HepG2 (cell line): ENCODE measurements around the gene SNX21. TPM values are rescaled to one million over a fixed set of nuclear protein-coding genes. Genes with fewer than 3 reads are reported as not detected.

Source experiments
- BRD4 ChIP-seq: sonication (generic); formaldehyde crosslinking; IDR thresholded peaks from 2 replicates; pipeline ENCODE4 v1.4.0; 2020; ENCODE audit warnings: missing genetic modification reagents
- DPF2 ChIP-seq: sonication (generic); formaldehyde crosslinking; IDR thresholded peaks from 2 replicates; pipeline ENCODE4 v1.4.0; 2020; ENCODE audit warnings: mild to moderate bottlenecking, low read depth, missing genetic modification reagents, borderline replicate concordance
- FOSL2 ChIP-seq: sonication (generic); formaldehyde crosslinking; IDR thresholded peaks from 2 replicates; pipeline ENCODE4 v1.4.0; 2020; ENCODE audit warnings: missing genetic modification reagents
- GATA4 ChIP-seq: sonication (generic); IDR thresholded peaks from 2 replicates; pipeline ENCODE4 v1.6.1; 2016; ENCODE audit warnings: antibody characterized with exemption, low read depth, borderline replicate concordance
- HINFP ChIP-seq: sonication (generic); formaldehyde crosslinking; IDR thresholded peaks from 2 replicates; pipeline ENCODE4 v1.4.0; 2020; ENCODE audit warnings: low read depth, mild to moderate bottlenecking, missing genetic modification reagents
- HNRNPH1 ChIP-seq: fragments of 200-400 bp; formaldehyde crosslinking; optimal IDR thresholded peaks from 2 replicates; pipeline ENCODE3; 2017; ENCODE audit warnings: mild to moderate bottlenecking, low read depth, low read length
- HNRNPUL1 ChIP-seq: fragments of 200-400 bp; formaldehyde crosslinking; IDR thresholded peaks from 2 replicates; pipeline ENCODE4 v1.6.1; 2017; ENCODE audit warnings: low read depth, mild to moderate bottlenecking, low read length, moderate library complexity
- LRRFIP1 ChIP-seq: sonication (generic); formaldehyde crosslinking; conservative IDR thresholded peaks from 2 replicates; pipeline ENCODE4 v1.4.0; 2020; ENCODE audit warnings: missing genetic modification reagents
- NFAT5 ChIP-seq: sonication (generic); formaldehyde crosslinking; IDR thresholded peaks from 2 replicates; pipeline ENCODE4 v1.4.0; 2020; ENCODE audit warnings: missing genetic modification reagents
- NR3C1 ChIP-seq: sonication (generic); formaldehyde crosslinking; IDR thresholded peaks from 2 replicates; pipeline ENCODE4 v1.4.0; 2020; ENCODE audit warnings: missing genetic modification reagents
- TFDP1 ChIP-seq: IDR thresholded peaks from 2 replicates; pipeline ENCODE4 v1.6.1; 2016; ENCODE audit warnings: missing compliant biosample characterization, missing genetic modification reagents, borderline replicate concordance
- ZNF136 ChIP-seq: sonication (generic); formaldehyde crosslinking; IDR thresholded peaks from 2 replicates; pipeline ENCODE4 v1.8.1; 2022; ENCODE audit warnings: low read depth, mild to moderate bottlenecking, moderate library complexity, missing genetic modification reagents
- ZNF224 ChIP-seq: sonication (generic); formaldehyde crosslinking; IDR thresholded peaks from 2 replicates; pipeline ENCODE4 v1.5.0; 2020; ENCODE audit warnings: mild to moderate bottlenecking, missing genetic modification reagents
- ZNF34 ChIP-seq: sonication (generic); formaldehyde crosslinking; IDR thresholded peaks from 2 replicates; pipeline ENCODE4 v1.4.0; 2020; ENCODE audit warnings: mild to moderate bottlenecking, missing genetic modification reagents, borderline replicate concordance
- ZNF777 ChIP-seq: sonication (generic); formaldehyde crosslinking; IDR thresholded peaks from 2 replicates; pipeline ENCODE4 v1.4.0; 2020; ENCODE audit warnings: missing genetic modification reagents
- ZXDC ChIP-seq: sonication (generic); formaldehyde crosslinking; IDR thresholded peaks from 2 replicates; pipeline ENCODE4 v1.5.0; 2020; ENCODE audit warnings: mild to moderate bottlenecking, missing genetic modification reagents
- polyA plus RNA-seq, 8 experiments: library from polyadenylated mRNA; depleted of rRNA in 3 of 8; stranded (reverse) in 7 of 8; unstranded in 1 of 8; fragments of >200 nt; fragmentation: Illumina TruSeq in 4 of 8; extraction: Trizol in 4 of 8; gene quantifications; 2 replicates each; pipeline versions ENCODE4 v1.2.1 to v1.2.3, GENCODE V29; 2011 to 2016; ENCODE audit warnings: low read depth in 4 of 8, missing spikeins in 1 of 8, mixed read lengths in 1 of 8; ENCODE audit not compliant: insufficient read depth in 1 of 8
- total RNA-seq, 5 experiments: library from RNA; depleted of rRNA; stranded (reverse); fragments of >200 nt; fragmentation: Illumina TruSeq; extraction: Trizol; gene quantifications; 2 replicates each; pipeline ENCODE4 v1.2.3, GENCODE V29; 2016; ENCODE audit warnings: low read depth in 1 of 5

Gene SNX21
- total and polyA plus RNA-seq, 2 of the 13 experiments (the other 11 are each of a cell fraction or from before 2014, with no cell fraction given): 7.7 to 12.8 TPM

GRCh38 chr20:45826381-45827019 is 7.1 kb upstream of the SNX21 start (continued):
- no peak for TF ChIP-seq ZXDC (CRISPR knock-in tag)
- no peak for TF ChIP-seq HINFP (CRISPR knock-in tag)
- no peak for TF ChIP-seq HNRNPH1
- no peak for TF ChIP-seq DPF2
- TF ChIP-seq ZNF136 (CRISPR knock-in tag): 0 out of 2 replicates have a peak, but pooled peaks have one; percentile 35
- TF ChIP-seq BRD4 (CRISPR knock-in tag): no peak
- no peak for TF ChIP-seq GATA4
- no peak for TF ChIP-seq ZNF777
- peak; percentile 51; the same call in 1 of the 2 replicates for TF ChIP-seq TFDP1 (CRISPR knock-in tag)
- peak; percentile 58 for TF ChIP-seq FOSL2 (CRISPR knock-in tag)
- no peak for TF ChIP-seq NFAT5 (CRISPR knock-in tag)
- no peak for TF ChIP-seq HNRNPUL1
- no peak for TF ChIP-seq ZNF34 (CRISPR knock-in tag)
- TF ChIP-seq ZNF224 (CRISPR knock-in tag): no peak
- TF ChIP-seq LRRFIP1: no peak
- TF ChIP-seq NR3C1 (CRISPR knock-in tag): no peak
